Measurements from ENCODE around the gene ZNF536.

Gene ZNF536

DNA sequence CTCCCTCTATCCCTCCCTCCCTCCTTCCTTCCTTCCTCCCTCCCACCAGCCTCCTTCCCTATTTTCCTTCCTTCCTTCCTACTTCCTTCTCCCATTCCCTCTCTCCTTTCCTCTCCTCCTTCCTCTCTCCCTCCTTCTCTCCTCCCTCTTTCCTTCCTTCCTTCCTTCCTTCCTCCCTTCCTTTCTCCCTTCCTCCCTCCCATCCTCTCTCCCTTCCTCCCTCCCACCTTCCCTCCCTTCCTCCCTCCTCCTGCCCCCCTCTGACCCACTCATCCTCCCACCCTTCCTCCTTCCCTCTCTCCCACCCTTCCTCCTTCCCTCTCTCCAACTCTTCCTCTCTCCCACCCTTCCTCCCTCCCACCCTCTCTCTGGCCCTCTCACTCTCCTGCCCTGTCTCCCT lies 132.1 kb downstream of the ZNF536 start:
- no peak for DNase-seq (ENCODE audit: low read depth)
- no peak overlapping the region for H3K4me3 ChIP-seq (ENCODE audit: low read depth, low read length)
- TF ChIP-seq, protein P1, sequence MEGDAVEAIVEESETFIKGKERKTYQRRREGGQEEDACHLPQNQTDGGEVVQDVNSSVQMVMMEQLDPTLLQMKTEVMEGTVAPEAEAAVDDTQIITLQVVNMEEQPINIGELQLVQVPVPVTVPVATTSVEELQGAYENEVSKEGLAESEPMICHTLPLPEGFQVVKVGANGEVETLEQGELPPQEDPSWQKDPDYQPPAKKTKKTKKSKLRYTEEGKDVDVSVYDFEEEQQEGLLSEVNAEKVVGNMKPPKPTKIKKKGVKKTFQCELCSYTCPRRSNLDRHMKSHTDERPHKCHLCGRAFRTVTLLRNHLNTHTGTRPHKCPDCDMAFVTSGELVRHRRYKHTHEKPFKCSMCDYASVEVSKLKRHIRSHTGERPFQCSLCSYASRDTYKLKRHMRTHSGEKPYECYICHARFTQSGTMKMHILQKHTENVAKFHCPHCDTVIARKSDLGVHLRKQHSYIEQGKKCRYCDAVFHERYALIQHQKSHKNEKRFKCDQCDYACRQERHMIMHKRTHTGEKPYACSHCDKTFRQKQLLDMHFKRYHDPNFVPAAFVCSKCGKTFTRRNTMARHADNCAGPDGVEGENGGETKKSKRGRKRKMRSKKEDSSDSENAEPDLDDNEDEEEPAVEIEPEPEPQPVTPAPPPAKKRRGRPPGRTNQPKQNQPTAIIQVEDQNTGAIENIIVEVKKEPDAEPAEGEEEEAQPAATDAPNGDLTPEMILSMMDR (conservative IDR thresholded peaks at IDR 0.05; ENCODE audit: low read depth, low read length): no peak

DNA sequence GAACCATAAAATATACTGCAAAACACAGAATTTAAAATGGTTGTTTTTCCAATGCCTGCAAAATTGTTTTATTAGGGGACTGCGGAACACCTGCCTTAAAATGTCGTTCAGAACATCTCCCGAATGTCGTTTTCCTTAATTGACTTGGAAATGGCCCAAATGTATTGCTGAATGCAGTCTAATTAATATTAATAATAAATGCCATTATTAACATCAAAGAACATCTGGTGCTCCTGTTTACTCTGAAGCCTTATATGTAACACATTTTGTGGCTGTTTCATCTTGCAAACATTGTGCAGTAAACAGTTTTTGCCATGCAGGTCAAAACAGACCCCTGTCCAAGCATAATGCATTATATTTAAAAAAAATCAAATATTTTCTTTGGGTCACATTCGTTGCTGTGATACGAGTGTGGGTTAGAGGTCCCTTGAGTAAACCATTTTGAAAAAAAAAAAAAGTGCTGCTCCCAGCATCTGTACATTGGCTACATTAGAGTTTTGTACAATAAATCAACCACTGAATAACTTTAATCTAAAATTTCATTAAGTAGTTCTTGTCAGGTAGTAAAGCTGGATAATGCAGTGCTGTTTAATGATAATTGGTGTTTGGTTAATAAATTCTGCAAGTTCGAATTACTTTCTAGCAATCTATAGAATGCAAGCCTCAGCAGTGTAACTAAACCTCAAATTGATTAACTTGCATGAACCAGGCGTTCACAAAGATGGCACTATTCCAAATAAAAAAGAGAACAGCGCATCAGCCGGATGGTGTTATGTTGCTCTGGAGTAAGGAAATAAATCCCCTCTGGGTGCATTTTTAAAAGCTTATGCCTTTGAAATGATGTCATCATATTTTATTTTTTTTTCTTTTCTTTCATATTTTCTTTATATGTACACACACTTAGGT lies 140.2 kb downstream of the ZNF536 start:
- TF ChIP-seq, protein P1 (conservative IDR thresholded peaks at IDR 0.05; ENCODE audit: low read depth, low read length): no peak
- no peak overlapping the region for H3K4me3 ChIP-seq (ENCODE audit: low read depth, low read length)
- DNase-seq (ENCODE audit: low read depth): no peak

DNA sequence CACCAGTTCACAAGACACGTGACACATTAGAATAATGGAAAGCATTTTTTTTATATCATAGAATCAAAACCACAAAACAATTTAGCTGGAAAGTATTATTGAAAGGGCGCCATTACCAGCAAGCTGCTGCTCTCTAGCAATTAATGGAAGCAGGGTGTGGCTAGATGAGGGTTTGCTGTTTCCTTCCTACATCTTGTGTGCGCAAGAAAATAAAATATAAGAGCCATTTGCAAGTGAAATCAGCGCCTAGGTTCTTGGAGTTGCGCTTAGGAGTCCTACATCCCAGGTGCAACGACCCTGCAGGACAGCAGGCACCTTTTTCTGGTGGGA lies 140.9 kb downstream of the ZNF536 start:
- DNase-seq (ENCODE audit: low read depth): no peak
- TF ChIP-seq, protein P1 (conservative IDR thresholded peaks at IDR 0.05; ENCODE audit: low read depth, low read length): no peak
- no peak overlapping the region for H3K4me3 ChIP-seq (ENCODE audit: low read depth, low read length)

DNA sequence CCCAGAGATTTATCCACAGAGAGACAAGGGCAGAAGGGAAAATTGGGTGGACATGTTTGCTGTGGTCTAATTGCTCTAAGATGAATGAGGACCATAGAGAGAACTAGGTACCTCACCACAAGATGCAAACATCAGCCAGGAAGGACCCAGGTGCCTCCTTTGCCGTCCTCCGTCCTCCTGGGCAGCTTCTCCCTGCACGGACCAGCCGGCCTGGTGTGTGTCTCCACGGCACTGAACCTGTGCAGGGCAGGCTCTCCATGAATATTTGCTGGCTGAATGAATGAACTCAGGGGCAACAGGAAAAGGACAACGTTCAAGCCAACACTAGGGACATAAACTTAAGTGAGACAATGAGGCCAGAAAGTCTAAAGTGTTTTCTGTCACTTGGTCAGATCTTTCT lies 143.9 kb downstream of the ZNF536 start:
- no peak overlapping the region for H3K4me3 ChIP-seq (ENCODE audit: low read depth, low read length)
- TF ChIP-seq, protein P1 (conservative IDR thresholded peaks at IDR 0.05; ENCODE audit: low read depth, low read length): no peak
- no peak for DNase-seq (ENCODE audit: low read depth)

DNA sequence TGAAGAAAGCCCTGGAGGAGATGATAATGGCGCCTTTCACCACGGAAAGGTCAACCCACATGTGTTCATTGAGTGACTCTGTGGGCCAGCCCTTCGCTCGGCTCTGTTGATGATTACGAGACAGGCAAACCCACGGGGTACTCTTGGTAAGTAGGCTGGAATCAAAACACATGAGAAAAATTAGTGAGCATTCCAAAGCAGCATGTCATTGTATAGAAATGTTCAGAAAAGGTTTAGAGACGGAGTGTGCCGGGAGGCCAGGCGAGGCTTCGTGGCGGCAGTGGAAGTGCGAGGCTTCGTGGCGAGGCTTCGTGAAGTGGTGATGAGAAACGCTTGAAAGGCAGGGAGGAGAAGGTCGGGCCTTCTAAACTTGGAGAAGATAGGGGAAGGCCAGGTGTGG lies 144.3 kb downstream of the ZNF536 start:
- DNase-seq (ENCODE audit: low read depth): no peak
- no peak overlapping the region for H3K4me3 ChIP-seq (ENCODE audit: low read depth, low read length)
- TF ChIP-seq, protein P1 (conservative IDR thresholded peaks at IDR 0.05; ENCODE audit: low read depth, low read length): no peak

DNA sequence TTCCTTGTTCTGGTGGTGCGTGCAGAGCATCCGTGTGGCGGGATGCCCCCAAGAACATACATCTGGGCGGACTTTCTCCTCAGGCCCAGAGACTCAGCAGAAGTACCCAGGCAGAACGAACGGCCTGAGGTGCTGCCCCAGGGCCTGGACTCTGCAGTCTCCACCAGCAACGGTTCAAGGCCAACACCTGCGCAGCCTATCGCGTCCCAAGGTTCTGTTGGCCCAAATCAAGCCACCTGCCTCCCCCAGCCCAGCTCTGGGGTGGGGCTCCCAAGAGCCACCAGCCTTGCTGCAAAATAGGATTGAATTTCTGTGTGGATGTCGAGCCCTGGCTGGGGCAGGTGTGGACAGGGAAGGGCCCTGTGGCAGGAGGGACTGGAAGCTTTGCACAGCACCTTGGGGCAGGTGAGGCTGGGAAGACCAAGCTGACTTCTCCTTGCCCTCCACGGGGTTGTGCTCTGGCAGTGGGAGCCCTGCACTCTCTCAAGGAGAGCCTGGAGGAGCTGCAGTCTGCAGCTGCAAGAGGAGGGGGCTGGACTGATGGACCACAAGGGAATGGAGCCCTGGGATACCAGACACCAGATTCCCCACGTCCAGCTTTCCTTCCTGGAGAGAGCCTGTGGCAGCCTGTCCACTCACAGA lies 146.9 kb downstream of the ZNF536 start:
- DNase-seq (ENCODE audit: low read depth): no peak
- TF ChIP-seq, protein P1 (conservative IDR thresholded peaks at IDR 0.05; ENCODE audit: low read depth, low read length): no peak
- H3K4me3 ChIP-seq (ENCODE audit: low read depth, low read length): no peak overlapping the region
